ENCODE data around the gene ZNF213. TPM values are rescaled to one million over a fixed set of nuclear protein-coding genes. Genes with fewer than 3 reads are reported as not detected.
A peak's percentile ranks its signal among the peaks of the same experiment; 100 is the strongest.
"Not testable (repeated sequence)": the region's sequence is repeated elsewhere in the genome, so short reads cannot be mapped to it uniquely, and the experiment has no call there.

ZNF213 gene
- total RNA-seq, 1 donor: 8.0 TPM

- peak; percentile 48 for DNase-seq (ENCODE audit: insufficient read length, low spot score, missing footprints)
- peaks cover 14% of the 10 kb centered on the region for H3K4me1 ChIP-seq (ENCODE audit: insufficient read depth, low read length)
- peaks cover 2% of the 10 kb centered on the region for H4K20me1 ChIP-seq (ENCODE audit: insufficient read depth, low read length)
- H3K79me2 ChIP-seq (ENCODE audit: insufficient read depth, low read length): peaks cover 28% of the 10 kb centered on the region
- no peaks in the 10 kb centered on the region for H3K9me3 ChIP-seq (ENCODE audit: low read depth, low read length)
- H3K4me3 ChIP-seq (ENCODE audit: insufficient read depth, low read length): no peak overlapping the region
- H2AFZ ChIP-seq (ENCODE audit: low read length): no peak overlapping the region
- no peaks in the 10 kb centered on the region for H3K27me3 ChIP-seq (ENCODE audit: insufficient read depth, low read length)
- no peak overlapping the region for H3K27ac ChIP-seq (ENCODE audit: low read depth, low read length)
- H3K4me2 ChIP-seq (ENCODE audit: insufficient read depth, low read length): no peak overlapping the region
- H3K36me3 ChIP-seq (ENCODE audit: insufficient read depth, low read length): peaks cover 11% of the 10 kb centered on the region
- no peak for TF ChIP-seq CTCF (IDR thresholded peaks at IDR 0.05; ENCODE audit: extremely low read depth, low read depth, low read length)
These were observed 3.5 kb downstream of the ZNF213 start for GRCh38 chr16:3138342-3138741.

GRCh38 chr16:3138823-3139426, 4.1 kb downstream of the ZNF213 start:
- no peak overlapping the region for H3K4me2 ChIP-seq (ENCODE audit: insufficient read depth, low read length)
- H2AFZ ChIP-seq (ENCODE audit: low read length): no peak overlapping the region
- H3K27ac ChIP-seq (ENCODE audit: low read depth, low read length): peak overlapping the region; percentile 12
- no peak for TF ChIP-seq CTCF (IDR thresholded peaks at IDR 0.05; ENCODE audit: extremely low read depth, low read depth, low read length)
- no peaks in the 10 kb centered on the region for H4K20me1 ChIP-seq (ENCODE audit: insufficient read depth, low read length)
- H3K27me3 ChIP-seq (ENCODE audit: insufficient read depth, low read length): no peaks in the 10 kb centered on the region
- peaks cover 11% of the 10 kb centered on the region for H3K36me3 ChIP-seq (ENCODE audit: insufficient read depth, low read length)
- no peaks in the 10 kb centered on the region for H3K9me3 ChIP-seq (ENCODE audit: low read depth, low read length)
- peak; percentile 77 for DNase-seq (ENCODE audit: insufficient read length, low spot score, missing footprints)
- no peak overlapping the region for H3K4me3 ChIP-seq (ENCODE audit: insufficient read depth, low read length)
- peaks cover 25% of the 10 kb centered on the region for H3K79me2 ChIP-seq (ENCODE audit: insufficient read depth, low read length)
- H3K4me1 ChIP-seq (ENCODE audit: insufficient read depth, low read length): peaks cover 11% of the 10 kb centered on the region

- H3K36me3 ChIP-seq (ENCODE audit: insufficient read depth, low read length): peaks cover 11% of the 10 kb centered on the region
- H4K20me1 ChIP-seq (ENCODE audit: insufficient read depth, low read length); H3K9me3 ChIP-seq (ENCODE audit: low read depth, low read length); H3K4me1 ChIP-seq (ENCODE audit: insufficient read depth, low read length); DNase-seq (ENCODE audit: insufficient read length, low spot score, missing footprints); H3K4me2 ChIP-seq (ENCODE audit: insufficient read depth, low read length); H2AFZ ChIP-seq (ENCODE audit: low read length); H3K4me3 ChIP-seq (ENCODE audit: insufficient read depth, low read length); H3K27me3 ChIP-seq (ENCODE audit: insufficient read depth, low read length): not testable (repeated sequence)
- peaks cover 18% of the 10 kb centered on the region for H3K79me2 ChIP-seq (ENCODE audit: insufficient read depth, low read length)
- H3K27ac ChIP-seq (ENCODE audit: low read depth, low read length): peak overlapping the region; percentile 12
These were observed 4.7 kb downstream of the ZNF213 start for GRCh38 chr16:3139561-3139960.

- no peak overlapping the region for H3K4me3 ChIP-seq (ENCODE audit: insufficient read depth, low read length)
- no peak overlapping the region for H3K4me2 ChIP-seq (ENCODE audit: insufficient read depth, low read length)
- no peaks in the 10 kb centered on the region for H4K20me1 ChIP-seq (ENCODE audit: insufficient read depth, low read length)
- no peak overlapping the region for H2AFZ ChIP-seq (ENCODE audit: low read length)
- H3K9me3 ChIP-seq (ENCODE audit: low read depth, low read length): no peaks in the 10 kb centered on the region
- H3K4me1 ChIP-seq (ENCODE audit: insufficient read depth, low read length): peaks cover 9% of the 10 kb centered on the region
- H3K36me3 ChIP-seq (ENCODE audit: insufficient read depth, low read length): peaks cover 11% of the 10 kb centered on the region
- H3K27ac ChIP-seq (ENCODE audit: low read depth, low read length): no peak overlapping the region
- peaks cover 11% of the 10 kb centered on the region for H3K79me2 ChIP-seq (ENCODE audit: insufficient read depth, low read length)
- no peaks in the 10 kb centered on the region for H3K27me3 ChIP-seq (ENCODE audit: insufficient read depth, low read length)
- DNase-seq (ENCODE audit: insufficient read length, low spot score, missing footprints): peak; percentile 25
- no peak for TF ChIP-seq CTCF (IDR thresholded peaks at IDR 0.05; ENCODE audit: extremely low read depth, low read depth, low read length)
These were observed 6.0 kb downstream of the ZNF213 start for GRCh38 chr16:3140603-3141427.

All from osteoblast (primary cell).